Activated CD8-positive, alpha-beta T cell treated with anti-CD3 and anti-CD28 coated beads for 36 hours (primary cell): ENCODE data around the gene GLG1. TPM values are rescaled to one million over a fixed set of nuclear protein-coding genes. Genes with fewer than 3 reads are reported as not detected.

ENCODE experiments used
- ATAC-seq: fragments of 200-7000 bp; cut with Tn5 transposase; one replicate; pipeline ENCODE4 v1.10.0; 2021; ENCODE audit warnings: mild to moderate bottlenecking, moderate library complexity
- CTCF ChIA-PET: fragments of 350-600 bp; sonication (Branson Sonifier 250); formaldehyde crosslinking; loops from one replicate; lab custom pipeline; 2021; ENCODE audit warnings: antibody characterized with exemption; lab: Charles Lee
- POLR2A ChIA-PET: fragments of 350-600 bp; sonication (Branson Sonifier 250); formaldehyde crosslinking; loops from one replicate; lab custom pipeline; 2021; ENCODE audit warnings: antibody characterized with exemption; lab: Charles Lee
- DNase-seq: peaks from one replicate; pipeline ENCODE4 v3.0.0-alpha.2; 2020
- H3K27ac Mint-ChIP-seq: one replicate; pipeline ENCODE4 v1.8.0; 2021; ENCODE audit warnings: mild to moderate bottlenecking, mixed read lengths
- H3K27me3 Mint-ChIP-seq: one replicate; pipeline ENCODE4 v1.8.0; 2021; ENCODE audit warnings: mixed read lengths
- H3K36me3 Mint-ChIP-seq: one replicate; pipeline ENCODE4 v1.8.0; 2021; ENCODE audit warnings: low read depth, mixed read lengths
- H3K4me1 Mint-ChIP-seq: one replicate; pipeline ENCODE4 v1.8.0; 2021; ENCODE audit warnings: low read depth, mixed read lengths
- H3K4me3 Mint-ChIP-seq: one replicate; pipeline ENCODE4 v1.8.0; 2021; ENCODE audit warnings: mild to moderate bottlenecking, moderate library complexity, mixed read lengths
- H3K9me3 Mint-ChIP-seq: one replicate; pipeline ENCODE4 v1.8.0; 2021; ENCODE audit warnings: mixed read lengths
- intact Hi-C: fragments of 100-400 bp; cut with micrococcal nuclease; formaldehyde crosslinking; loops from one replicate; pipeline ENCODE4 v1.10.0; 2022
- total RNA-seq, 2 experiments: library from RNA; stranded (reverse); gene quantifications; one replicate each; pipeline ENCODE4 v1.2.3, GENCODE V29; 2021
- TF ChIP-seq, protein P1 (sequence below): fragments of 200-600 bp; IDR thresholded peaks from one replicate; pipeline ENCODE4 v1.8.0; 2022; ENCODE audit warnings: antibody characterized with exemption, mild to moderate bottlenecking

The GLG1 gene
- total RNA-seq, 2 experiments from 2014 or later = 70.0 to 74.9 TPM

DNA sequence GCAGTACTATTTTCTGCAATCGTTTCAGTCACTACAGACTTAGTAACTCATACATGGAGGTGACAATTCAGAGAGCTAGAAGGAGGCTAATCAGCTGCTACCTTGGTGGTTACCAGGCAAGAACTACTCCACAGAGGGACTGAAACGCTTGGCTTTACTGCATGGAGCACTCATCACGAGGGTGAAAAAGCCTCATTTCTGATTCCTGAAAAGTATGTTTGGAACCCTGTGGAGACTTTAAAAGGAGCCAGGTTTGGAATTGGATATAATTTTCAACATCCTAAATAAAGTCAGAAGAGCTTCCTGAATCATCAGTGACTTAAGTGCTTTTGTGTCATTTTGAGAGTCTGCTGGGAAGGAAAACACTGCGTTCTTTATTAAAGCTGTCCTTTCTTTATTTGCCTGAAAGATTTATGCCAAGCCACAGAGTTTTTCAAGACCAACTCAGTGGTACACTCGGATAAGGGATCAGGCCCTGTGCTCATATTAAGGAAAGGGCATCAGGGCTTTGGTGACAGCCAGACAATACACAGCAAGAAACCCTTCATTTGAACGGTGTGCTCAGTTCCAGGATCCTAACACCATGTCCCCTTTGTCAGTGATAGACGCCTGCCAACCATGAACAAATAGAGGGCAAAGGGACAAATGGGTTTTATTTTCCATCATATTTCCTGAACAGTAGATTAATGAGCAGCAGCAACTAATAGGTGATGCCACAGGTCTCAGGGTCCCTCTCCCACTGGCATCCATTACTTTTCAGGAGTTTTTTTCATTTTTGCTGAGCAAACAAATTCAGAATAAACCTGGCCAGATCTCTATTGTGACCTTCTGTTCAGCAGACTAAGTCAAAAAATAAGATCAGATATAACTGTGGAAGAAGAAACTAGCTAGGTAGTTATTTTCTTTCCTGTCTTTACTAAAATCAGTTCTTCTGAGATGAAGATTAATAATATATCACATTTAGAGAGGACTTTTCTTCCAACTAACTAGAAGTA, 105.1 kb downstream of the GLG1 start:
- Mint-ChIP-seq H3K4me3 (no peak overlapping the region), H3K9me3 (no peaks in the 10 kb centered on the region), H3K36me3 (peaks cover 17% of the 10 kb centered on the region), H3K4me1 (peaks cover 22% of the 10 kb centered on the region), H3K27ac (no peak overlapping the region), H3K27me3 (no peaks in the 10 kb centered on the region)
- POLR2A ChIA-PET = no interaction called here
- intact Hi-C loops = loop anchor here (10.0 kb wide), 1 partner anchor 103 kb away; the partner anchor contains the start of gene GLG1
- CTCF ChIA-PET = interaction anchor here (0.6 to 1.1 kb wide), 4 partner anchors 11 to 70 kb away, joined by 3 read pairs; no protein-coding TSS in a partner anchor
- ATAC-seq (no peak), DNase-seq (no peak)
- TF ChIP-seq, protein P1, sequence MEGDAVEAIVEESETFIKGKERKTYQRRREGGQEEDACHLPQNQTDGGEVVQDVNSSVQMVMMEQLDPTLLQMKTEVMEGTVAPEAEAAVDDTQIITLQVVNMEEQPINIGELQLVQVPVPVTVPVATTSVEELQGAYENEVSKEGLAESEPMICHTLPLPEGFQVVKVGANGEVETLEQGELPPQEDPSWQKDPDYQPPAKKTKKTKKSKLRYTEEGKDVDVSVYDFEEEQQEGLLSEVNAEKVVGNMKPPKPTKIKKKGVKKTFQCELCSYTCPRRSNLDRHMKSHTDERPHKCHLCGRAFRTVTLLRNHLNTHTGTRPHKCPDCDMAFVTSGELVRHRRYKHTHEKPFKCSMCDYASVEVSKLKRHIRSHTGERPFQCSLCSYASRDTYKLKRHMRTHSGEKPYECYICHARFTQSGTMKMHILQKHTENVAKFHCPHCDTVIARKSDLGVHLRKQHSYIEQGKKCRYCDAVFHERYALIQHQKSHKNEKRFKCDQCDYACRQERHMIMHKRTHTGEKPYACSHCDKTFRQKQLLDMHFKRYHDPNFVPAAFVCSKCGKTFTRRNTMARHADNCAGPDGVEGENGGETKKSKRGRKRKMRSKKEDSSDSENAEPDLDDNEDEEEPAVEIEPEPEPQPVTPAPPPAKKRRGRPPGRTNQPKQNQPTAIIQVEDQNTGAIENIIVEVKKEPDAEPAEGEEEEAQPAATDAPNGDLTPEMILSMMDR = no peak

DNA sequence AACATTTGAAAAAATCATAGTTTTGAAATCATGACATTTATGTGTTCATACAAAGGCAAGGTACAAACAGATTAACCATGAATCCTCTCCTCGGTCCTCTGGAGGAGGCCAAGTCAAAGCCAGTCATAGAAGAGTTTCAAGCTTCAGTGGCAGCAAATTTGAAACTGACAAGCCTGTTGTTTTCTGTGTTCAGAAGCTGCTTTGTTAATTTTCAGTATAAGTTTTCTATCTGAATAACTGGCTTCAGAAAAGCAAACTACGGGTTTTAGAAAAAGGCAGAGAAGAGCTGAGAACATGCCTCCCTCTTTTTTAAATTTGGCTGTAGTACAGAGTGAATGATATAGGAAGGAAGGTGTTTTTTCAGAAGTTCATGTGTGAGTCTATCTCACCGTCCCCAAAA, 106.0 kb downstream of the GLG1 start:
- intact Hi-C loops = loop anchor here (10.0 kb wide), 1 partner anchor 104 kb away; the partner anchor contains the start of gene GLG1

DNA sequence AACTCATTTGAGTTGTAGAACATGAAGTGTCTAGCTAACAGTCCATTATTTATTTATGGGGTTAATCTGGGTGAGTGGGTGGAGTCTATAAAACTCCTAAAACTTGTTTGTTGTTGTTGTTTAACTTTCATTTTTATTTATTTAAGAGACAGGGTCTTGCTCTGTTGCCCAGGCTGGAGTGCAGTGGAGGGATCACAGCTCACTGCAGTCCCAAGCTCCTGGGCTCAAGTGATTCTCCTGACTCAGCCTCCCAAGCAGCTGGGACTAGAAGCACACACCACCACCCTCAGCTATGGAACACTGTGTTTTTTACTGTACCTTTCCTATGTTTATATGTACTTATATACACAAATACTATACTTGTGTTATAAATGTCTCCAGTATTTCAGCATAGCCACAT, 107.8 kb downstream of the GLG1 start:
- peaks cover 16% of the 10 kb centered on the region for H3K4me1 Mint-ChIP-seq
- no peaks in the 10 kb centered on the region for H3K9me3 Mint-ChIP-seq
- H3K4me3 Mint-ChIP-seq = no peak overlapping the region
- intact Hi-C loops = no loop called here
- TF ChIP-seq, protein P1 = no peak
- H3K27ac Mint-ChIP-seq = no peak overlapping the region
- ChIA-PET POLR2A (interaction anchor here (0.7 kb wide), 1 partner anchor 165 kb away, joined by 3 read pairs; no protein-coding TSS in a partner anchor), CTCF (interaction anchor here (0.6 kb wide), 1 partner anchor 125 kb away, joined by 3 read pairs; no protein-coding TSS in a partner anchor)
- H3K36me3 Mint-ChIP-seq = peaks cover 19% of the 10 kb centered on the region
- DNase-seq = no peak
- H3K27me3 Mint-ChIP-seq = no peaks in the 10 kb centered on the region
- ATAC-seq = no peak

More for the DNA sequence above, 106.0 kb downstream of the GLG1 start:
- ATAC-seq (no peak), DNase-seq (no peak)
- H3K27ac Mint-ChIP-seq = peak overlapping the region; percentile 5
- TF ChIP-seq, protein P1 = no peak
- CTCF ChIA-PET = interaction anchor here (1.0 to 1.1 kb wide), 3 partner anchors 10 to 70 kb away, joined by 3 read pairs; no protein-coding TSS in a partner anchor
- peaks cover 12% of the 10 kb centered on the region for H3K36me3 Mint-ChIP-seq
- H3K9me3 Mint-ChIP-seq = no peaks in the 10 kb centered on the region
- H3K27me3 Mint-ChIP-seq = no peaks in the 10 kb centered on the region
- peaks cover 16% of the 10 kb centered on the region for H3K4me1 Mint-ChIP-seq
- H3K4me3 Mint-ChIP-seq = no peak overlapping the region
- POLR2A ChIA-PET = no interaction called here

DNA sequence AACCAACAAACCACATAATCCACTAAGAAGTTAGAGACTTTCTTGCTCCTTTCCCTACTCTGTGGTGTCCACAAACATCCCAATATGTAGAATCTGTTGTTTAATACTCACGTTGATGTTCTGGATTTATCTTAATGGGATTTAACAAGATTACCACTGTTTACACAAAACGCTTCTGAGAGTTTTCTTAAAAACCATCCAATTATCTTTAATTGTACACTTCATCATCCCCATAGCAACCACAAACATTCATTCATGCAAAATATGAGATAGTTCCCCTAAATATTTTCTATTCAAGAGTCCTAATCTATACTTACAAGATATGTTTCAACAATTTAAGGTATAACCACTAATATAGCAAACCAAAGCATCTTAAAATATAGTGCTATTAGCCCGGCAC, 109.2 kb downstream of the GLG1 start:
- peaks cover 17% of the 10 kb centered on the region for H3K36me3 Mint-ChIP-seq
- ChIA-PET POLR2A (no interaction called here), CTCF (no interaction called here)
- no peak overlapping the region for H3K4me3 Mint-ChIP-seq
- no peak overlapping the region for H3K27ac Mint-ChIP-seq
- no peak for DNase-seq
- H3K4me1 Mint-ChIP-seq = peaks cover 14% of the 10 kb centered on the region
- ATAC-seq = no peak
- H3K9me3 Mint-ChIP-seq = no peaks in the 10 kb centered on the region
- TF ChIP-seq, protein P1 = no peak
- no peaks in the 10 kb centered on the region for H3K27me3 Mint-ChIP-seq
- intact Hi-C loops = no loop called here

DNA sequence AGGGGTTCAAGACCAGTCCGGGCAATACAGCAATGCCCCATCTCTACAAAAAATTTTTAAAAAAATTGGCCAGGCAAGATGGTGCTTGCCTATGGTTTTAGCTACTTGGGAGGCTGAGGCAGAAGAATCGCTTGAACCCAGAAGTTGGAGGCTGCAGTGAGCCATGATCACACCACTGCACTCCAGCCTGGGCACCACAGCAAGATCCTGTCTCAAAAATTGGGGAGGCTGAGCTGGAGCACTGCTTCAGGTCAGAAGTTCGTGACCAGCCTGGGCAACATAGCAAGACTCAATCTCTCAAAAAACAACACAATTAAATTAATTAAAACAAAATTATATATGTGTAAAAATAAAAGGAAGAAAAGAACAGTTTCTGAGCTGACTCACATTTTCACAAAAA, 110.9 kb downstream of the GLG1 start:
- CTCF ChIA-PET = interaction anchor here (1.1 kb wide), 1 partner anchor 130 kb away, joined by 4 read pairs; no protein-coding TSS in a partner anchor
- TF ChIP-seq, protein P1 = no peak
- H3K27me3 Mint-ChIP-seq = no peaks in the 10 kb centered on the region
- H3K27ac Mint-ChIP-seq = no peak overlapping the region
- no peaks in the 10 kb centered on the region for H3K9me3 Mint-ChIP-seq
- POLR2A ChIA-PET = no interaction called here
- H3K4me1 Mint-ChIP-seq = peaks cover 6% of the 10 kb centered on the region
- no peak for DNase-seq
- no peak overlapping the region for H3K4me3 Mint-ChIP-seq
- peaks cover 12% of the 10 kb centered on the region for H3K36me3 Mint-ChIP-seq
- intact Hi-C loops = no loop called here
- ATAC-seq = no peak
